Endodermal cell (in vitro differentiated cells): ENCODE data around the gene ARL5A. TPM values are rescaled to one million over a fixed set of nuclear protein-coding genes. Genes with fewer than 3 reads are reported as not detected.

Experiments used
- DNase-seq: peaks from one replicate; pipeline ENCODE4 v3.0.0-alpha.2; 2017
- H3K27ac ChIP-seq: 2 replicates; pipeline ENCODE4 v1.5.1; 2013; ENCODE audit warnings: mild to moderate bottlenecking, low read depth, low read length, moderate library complexity
- H3K27me3 ChIP-seq: 2 replicates; pipeline ENCODE4 v1.6.1; 2013; ENCODE audit warnings: mild to moderate bottlenecking, low read length, moderate library complexity; ENCODE audit not compliant: insufficient read depth, control insufficient read depth, poor library complexity, severe bottlenecking
- H3K36me3 ChIP-seq: 2 replicates; pipeline ENCODE4 v1.7.0; 2013; ENCODE audit warnings: mild to moderate bottlenecking, low read length, moderate library complexity; ENCODE audit not compliant: control insufficient read depth, insufficient read depth
- H3K4me1 ChIP-seq: one replicate; pipeline ENCODE4 v1.7.0; 2013; ENCODE audit warnings: low read length; ENCODE audit not compliant: control insufficient read depth, insufficient read depth
- H3K4me3 ChIP-seq: 2 replicates; pipeline ENCODE4 v1.5.1; 2013; ENCODE audit warnings: mild to moderate bottlenecking, low read length, moderate library complexity
- H3K9ac ChIP-seq: 2 replicates; pipeline ENCODE4 v1.6.1; 2013; ENCODE audit warnings: mild to moderate bottlenecking, low read length, moderate library complexity; ENCODE audit not compliant: poor library complexity, severe bottlenecking; ENCODE audit errors: extremely low read depth
- H3K9me3 ChIP-seq: 2 replicates; pipeline ENCODE4 v1.6.1; 2013; ENCODE audit warnings: mild to moderate bottlenecking, low read length, moderate library complexity; ENCODE audit not compliant: control insufficient read depth
- H3K27ac Mint-ChIP-seq: 2 replicates; pipeline ENCODE4 v1.8.0; 2020; ENCODE audit warnings: mixed read lengths
- H3K27me3 Mint-ChIP-seq: 2 replicates; pipeline ENCODE4 v1.8.0; 2021; ENCODE audit warnings: mild to moderate bottlenecking, mixed read lengths; ENCODE audit not compliant: insufficient read depth
- H3K36me3 Mint-ChIP-seq: 2 replicates; pipeline ENCODE4 v1.8.0; 2020; ENCODE audit warnings: low read depth, mixed read lengths
- H3K4me1 Mint-ChIP-seq: 2 replicates; pipeline ENCODE4 v1.8.0; 2020; ENCODE audit warnings: mixed read lengths
- H3K4me3 Mint-ChIP-seq: 2 replicates; pipeline ENCODE4 v1.8.0; 2020; ENCODE audit warnings: mild to moderate bottlenecking, moderate library complexity, mixed read lengths
- H3K9me3 Mint-ChIP-seq: 2 replicates; pipeline ENCODE4 v1.8.0; 2020; ENCODE audit warnings: mild to moderate bottlenecking, mixed read lengths
- CTCF ChIP-seq: fragments of 200-600 bp; sonication (generic); conservative IDR thresholded peaks from 2 replicates; pipeline ENCODE4 v1.5.0; 2021; ENCODE audit warnings: antibody characterized with exemption, mild to moderate bottlenecking
- WGBS, 2 experiments: methylation state at CpG; one replicate each; pipeline versions ENCODE4 v1.1.5 to v1.1.7; 2013; ENCODE audit warnings: missing lambda C conversion rate in 2 of 2, mixed read lengths in 1 of 2; ENCODE audit not compliant: insufficient coverage in 1 of 2, insufficient read length in 1 of 2; 5-methylcytosine and 5-hydroxymethylcytosine counted together
- total RNA-seq, 2 donors: library from RNA; stranded (reverse); fragmentation: NEBNext Ultra II Directional in 1 of 2; extraction: Animal tissue kit (Norgen Biotek cat#: 25700) in 1 of 2; gene quantifications; 2 replicates in 1 of 2; 3 replicates in 1 of 2; pipeline ENCODE4 v1.2.1, GENCODE V29; 2021

The ARL5A gene
- total RNA-seq, 2 donors from 2014 or later, result 72.2 to 77.1 TPM

GRCh38 chr2:151851761-151852160 lies 23.5 kb upstream of the ARL5A start:
- peaks cover 19% of the 10 kb centered on the region for H3K4me1 Mint-ChIP-seq
- Histone ChIP-seq H3K4me1 (peaks cover 13% of the 10 kb centered on the region), H3K27ac (no peak overlapping the region), H3K36me3 (no peaks in the 10 kb centered on the region), H3K4me3 (no peak overlapping the region), H3K9ac (no peak overlapping the region), H3K9me3 (no peaks in the 10 kb centered on the region), H3K27me3 (no peaks in the 10 kb centered on the region)
- no peaks in the 10 kb centered on the region for H3K36me3 Mint-ChIP-seq
- no peak overlapping the region for H3K4me3 Mint-ChIP-seq
- H3K27me3 Mint-ChIP-seq, result no peaks in the 10 kb centered on the region
- no peaks in the 10 kb centered on the region for H3K9me3 Mint-ChIP-seq
- H3K27ac Mint-ChIP-seq, result no peak overlapping the region
- no peak for TF ChIP-seq CTCF
- DNase-seq, result no peak
- 90 to 94% methylated on average over 2 to 3 of the region's 3 CpGs for WGBS, 2 experiments

DNA sequence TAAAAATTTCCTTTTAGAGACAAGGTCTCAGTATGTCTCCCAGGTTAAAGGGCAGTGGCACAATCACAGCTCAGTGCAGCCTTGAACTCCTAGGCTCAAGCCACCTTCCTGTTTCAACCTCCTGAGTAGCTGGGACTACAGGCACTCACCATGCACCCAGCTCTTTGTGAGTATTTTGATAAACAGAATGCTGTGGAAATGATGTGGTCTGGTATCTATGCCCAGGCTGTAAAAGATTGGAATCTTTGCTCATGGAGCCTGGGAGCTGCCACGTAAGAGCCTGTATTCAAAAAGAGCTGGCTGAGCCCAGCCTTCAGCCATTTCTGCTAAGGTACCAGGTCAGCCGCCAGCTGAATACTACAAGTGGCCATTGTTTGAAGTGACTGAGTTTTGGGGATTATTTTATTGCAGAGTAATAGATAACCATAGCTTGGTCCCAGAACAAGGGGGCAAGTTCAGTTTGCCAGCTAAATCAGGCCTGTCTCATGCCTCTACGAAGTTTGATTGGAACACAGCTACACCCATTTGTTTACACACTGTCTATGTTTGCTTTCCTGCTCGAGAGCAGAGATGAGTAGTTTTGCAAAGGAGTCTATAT lies 21.3 kb upstream of the ARL5A start:
- no peak overlapping the region for H3K27ac ChIP-seq
- H3K36me3 Mint-ChIP-seq, result no peaks in the 10 kb centered on the region
- TF ChIP-seq CTCF, result no peak

GRCh38 chr2:151845884-151846283 lies 17.7 kb upstream of the ARL5A start:
- no peaks in the 10 kb centered on the region for H3K36me3 Mint-ChIP-seq
- H3K4me1 Mint-ChIP-seq, result peaks cover 9% of the 10 kb centered on the region
- Histone ChIP-seq H3K9me3 (no peaks in the 10 kb centered on the region), H3K9ac (no peak overlapping the region), H3K4me1 (no peaks in the 10 kb centered on the region), H3K27me3 (no peaks in the 10 kb centered on the region), H3K4me3 (no peak overlapping the region), H3K27ac (no peak overlapping the region), H3K36me3 (no peaks in the 10 kb centered on the region)
- no peaks in the 10 kb centered on the region for H3K27me3 Mint-ChIP-seq
- no peak for DNase-seq
- no peaks in the 10 kb centered on the region for H3K9me3 Mint-ChIP-seq
- no peak overlapping the region for H3K27ac Mint-ChIP-seq
- no peak for TF ChIP-seq CTCF
- WGBS, 2 experiments, result 77 to 91% methylated on average over 1 to 2 of the region's 2 CpGs
- no peak overlapping the region for H3K4me3 Mint-ChIP-seq

More for the DNA sequence above, 21.3 kb upstream of the ARL5A start:
- H3K27me3 Mint-ChIP-seq, result no peaks in the 10 kb centered on the region
- DNase-seq, result no peak
- H3K27me3 ChIP-seq, result no peaks in the 10 kb centered on the region
- peaks cover 13% of the 10 kb centered on the region for H3K4me1 ChIP-seq
- H3K27ac Mint-ChIP-seq, result no peak overlapping the region
- no peaks in the 10 kb centered on the region for H3K36me3 ChIP-seq
- H3K9ac ChIP-seq, result no peak overlapping the region
- no peaks in the 10 kb centered on the region for H3K9me3 Mint-ChIP-seq
- H3K4me1 Mint-ChIP-seq, result peaks cover 19% of the 10 kb centered on the region
- no peak overlapping the region for H3K4me3 Mint-ChIP-seq
- H3K4me3 ChIP-seq, result no peak overlapping the region
- H3K9me3 ChIP-seq, result no peaks in the 10 kb centered on the region
- WGBS, 2 experiments, result 83 to 96% methylated on average over 4 of the region's 4 CpGs
